Right renal cortex interstitium (tissue), 3 donors: ENCODE measurements around the gene ZIC1. TPM values are rescaled to one million over a fixed set of nuclear protein-coding genes. Genes with fewer than 3 reads are reported as not detected.

Source experiments
- DNase-seq, 3 donors: peaks; one replicate each; pipeline ENCODE4 v3.0.0-alpha.2; 2013; ENCODE audit warnings: low read depth in 3 of 3, low spot score in 2 of 3
- polyA plus RNA-seq, 3 donors: library from polyadenylated mRNA; unstranded; fragments of 120-200 nt; gene quantifications; one replicate each; pipeline ENCODE4 v1.2.1, GENCODE V29; 2013; ENCODE audit not compliant: insufficient read length in 3 of 3

Gene ZIC1
- polyA plus RNA-seq, 3 donors = 0.37 TPM; not detected in 2

- no peak for DNase-seq
These were observed 11.4 kb downstream of the ZIC1 start for GRCh38 chr3:147420353-147421183.

- no peak for DNase-seq
These were observed 12.2 kb downstream of the ZIC1 start for GRCh38 chr3:147421184-147421912.

GRCh38 chr3:147422196-147422595 lies 13.0 kb downstream of the ZIC1 start:
- no peak for DNase-seq

- DNase-seq = no peak
These were observed 13.7 kb downstream of the ZIC1 start for GRCh38 chr3:147422601-147423536.

GRCh38 chr3:147423537-147423797 lies 14.3 kb downstream of the ZIC1 start:
- no peak for DNase-seq

GRCh38 chr3:147423798-147424580 lies 14.8 kb downstream of the ZIC1 start:
- DNase-seq = no peak

- no peak for DNase-seq
These were observed 15.6 kb downstream of the ZIC1 start for GRCh38 chr3:147424581-147425387.

GRCh38 chr3:147425388-147425850 lies 16.3 kb downstream of the ZIC1 start:
- no peak for DNase-seq

GRCh38 chr3:147426931-147427330 lies 17.8 kb downstream of the ZIC1 start:
- DNase-seq = no peak

GRCh38 chr3:147427746-147428145 lies 18.6 kb downstream of the ZIC1 start:
- DNase-seq = no peak

GRCh38 chr3:147428326-147428725 lies 19.2 kb downstream of the ZIC1 start:
- DNase-seq = no peak

GRCh38 chr3:147428754-147429153 lies 19.6 kb downstream of the ZIC1 start:
- no peak for DNase-seq

- DNase-seq = no peak
These were observed 22.6 kb downstream of the ZIC1 start for GRCh38 chr3:147431751-147432150.

- DNase-seq = no peak
These were observed 38.1 kb downstream of the ZIC1 start for GRCh38 chr3:147447224-147447623.

GRCh38 chr3:147449669-147450068 lies 40.5 kb downstream of the ZIC1 start:
- DNase-seq = no peak

- DNase-seq = no peak
These were observed 50.0 kb downstream of the ZIC1 start for GRCh38 chr3:147458995-147459704.

- DNase-seq = no peak
These were observed 53.7 kb downstream of the ZIC1 start for GRCh38 chr3:147462856-147463255.
